NK-92 (cell line): ENCODE measurements around the gene ZNF594.
"Not testable (repeated sequence)": the region's sequence is repeated elsewhere in the genome, so short reads cannot be mapped to it uniquely, and the experiment has no call there.

Experiments used
- DNase-seq: peaks from one replicate; lab custom pipeline; 2025; ENCODE audit not compliant: unreplicated experiment; lab: John Stamatoyannopoulos, UW

Gene ZNF594

DNA sequence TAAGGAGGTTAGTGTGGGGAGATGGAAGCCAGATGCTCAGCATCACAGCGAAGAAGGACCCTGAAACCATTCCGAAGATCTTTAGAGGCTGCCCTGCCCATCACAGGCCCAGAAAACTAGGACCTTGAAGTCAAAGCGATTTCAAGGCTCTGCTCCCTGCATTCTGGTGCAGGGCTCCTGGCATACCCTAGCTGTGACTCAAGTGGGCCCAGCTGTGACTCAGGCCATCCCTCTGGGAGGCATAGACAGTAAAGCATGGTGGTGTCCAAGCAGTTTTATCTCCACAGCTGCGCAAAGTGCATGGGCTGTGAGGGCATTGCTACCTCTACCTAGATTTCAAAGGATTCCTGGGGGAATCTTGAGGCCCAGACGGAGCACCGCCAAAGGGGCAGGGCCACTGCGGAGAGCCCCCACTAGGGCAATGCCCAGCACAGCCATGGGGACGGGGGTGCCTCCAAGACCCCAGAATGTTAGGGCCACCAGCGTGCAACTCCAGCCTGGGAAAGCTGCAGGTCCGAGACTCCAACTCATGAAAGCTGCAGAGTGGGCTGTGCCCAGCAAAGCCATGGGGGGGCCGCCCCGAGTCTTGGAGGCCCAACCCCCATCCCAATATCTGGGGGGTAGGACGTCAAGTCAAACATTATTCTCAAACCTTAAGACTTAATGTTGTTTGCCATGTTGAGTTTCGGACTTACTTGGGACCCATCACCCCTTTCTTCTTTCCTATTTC is 11.7 kb upstream of the ZNF594 start:
- no peak for DNase-seq

DNA sequence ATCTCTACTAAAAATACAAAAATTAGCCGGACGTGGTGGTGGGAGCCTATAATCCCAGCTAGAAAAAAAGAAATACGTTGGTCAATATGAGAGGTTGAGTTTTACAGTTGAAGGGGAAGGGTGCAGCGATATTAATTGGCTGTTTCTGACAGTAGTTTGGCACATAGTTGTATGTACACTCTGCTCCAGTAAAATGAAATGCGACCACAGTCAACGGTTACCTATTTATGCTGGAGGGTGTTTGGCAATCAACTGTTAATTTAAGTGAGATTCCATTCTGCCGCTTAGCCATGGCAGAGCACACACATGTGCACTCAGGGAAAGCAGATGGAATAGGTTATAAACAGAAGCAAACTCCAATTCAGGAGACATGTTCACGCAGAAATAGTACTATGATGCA is 9.3 kb upstream of the ZNF594 start:
- DNase-seq, result no peak

GRCh38 chr17:5200360-5200759 is 8.7 kb upstream of the ZNF594 start:
- no peak for DNase-seq

DNA sequence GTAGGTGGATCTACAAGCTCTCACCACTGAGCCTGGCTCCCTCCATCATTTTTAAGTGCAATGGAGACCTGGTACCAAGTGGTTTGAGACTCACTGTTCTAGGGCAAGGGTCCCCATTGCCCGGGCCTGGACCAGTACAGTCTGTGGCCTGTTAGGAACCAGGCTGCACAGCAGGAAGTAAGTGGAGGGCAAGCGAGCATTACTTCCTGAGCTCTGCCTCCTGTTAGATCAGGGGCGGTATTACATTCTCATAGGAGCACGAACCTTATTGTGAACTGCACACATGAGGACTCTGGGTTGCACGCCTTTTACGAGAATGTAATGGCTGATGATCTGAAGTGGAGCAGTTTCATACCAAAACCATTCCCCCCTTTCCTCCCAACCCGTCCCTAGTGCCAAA is 6.8 kb upstream of the ZNF594 start:
- DNase-seq, result no peak

- DNase-seq, result no peak
Observed at GRCh38 chr17:5194346-5194745, 2.7 kb upstream of the ZNF594 start.

DNA sequence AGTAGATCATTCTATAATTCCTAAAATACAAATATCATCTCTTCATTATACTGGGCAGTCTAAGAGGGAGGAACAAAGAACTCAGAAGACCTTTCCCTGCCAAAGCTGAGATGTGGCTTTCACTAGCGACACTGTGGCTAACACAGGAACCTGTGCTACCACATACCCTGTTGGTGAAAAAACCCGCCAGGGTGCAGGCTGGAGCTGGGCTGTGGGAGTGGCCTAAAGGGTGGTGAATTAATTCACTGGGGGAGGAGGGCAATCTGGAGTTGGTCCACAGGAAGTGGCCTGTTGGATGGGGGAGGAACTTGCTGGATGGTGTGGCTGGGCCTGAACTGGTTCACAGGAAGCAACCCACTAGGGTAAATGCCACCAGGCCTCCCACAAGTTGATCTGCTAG is 7.4 kb downstream of the ZNF594 start:
- no peak for DNase-seq

- DNase-seq, result no peak
Observed at GRCh38 chr17:5183410-5183793, 8.3 kb downstream of the ZNF594 start.

- DNase-seq, result no peak
Observed at GRCh38 chr17:5182597-5183409, 8.9 kb downstream of the ZNF594 start.

DNA sequence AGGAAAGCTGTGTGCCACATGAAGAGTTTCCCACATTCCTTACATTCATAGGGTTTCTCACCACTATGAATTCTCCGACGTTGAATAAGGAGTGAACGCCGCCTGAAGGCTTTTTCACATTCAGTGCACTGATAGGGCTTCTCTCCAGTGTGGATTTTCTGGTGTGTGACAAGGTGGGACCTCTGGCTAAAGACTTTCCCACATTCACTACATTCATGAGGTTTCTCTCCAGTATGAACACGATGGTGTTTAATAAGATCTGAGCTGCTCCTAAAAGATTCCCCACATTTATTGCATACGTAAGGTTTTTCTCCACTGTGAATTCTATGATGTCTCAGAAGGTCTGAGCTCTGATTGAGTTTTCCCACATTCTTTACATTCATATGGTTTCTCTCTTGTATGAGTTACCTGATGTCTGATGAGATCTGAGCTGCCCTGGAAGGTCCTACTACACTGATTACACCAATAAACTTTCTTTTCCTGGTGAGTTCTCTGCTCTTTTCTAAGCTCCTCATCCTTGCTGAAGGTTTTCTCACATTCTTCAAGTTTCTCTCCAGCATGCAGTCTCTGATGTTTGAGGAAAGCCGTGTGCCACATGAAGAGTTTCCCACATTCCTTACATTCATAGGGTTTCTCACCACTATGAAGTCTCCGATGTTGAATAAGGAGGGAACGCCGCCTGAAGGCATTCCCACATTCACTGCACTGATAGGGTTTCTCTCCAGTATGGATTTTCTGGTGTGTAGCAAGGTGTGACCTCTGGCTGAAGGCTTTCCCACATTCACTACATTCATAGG is 10.0 kb downstream of the ZNF594 start:
- no peak for DNase-seq

DNA sequence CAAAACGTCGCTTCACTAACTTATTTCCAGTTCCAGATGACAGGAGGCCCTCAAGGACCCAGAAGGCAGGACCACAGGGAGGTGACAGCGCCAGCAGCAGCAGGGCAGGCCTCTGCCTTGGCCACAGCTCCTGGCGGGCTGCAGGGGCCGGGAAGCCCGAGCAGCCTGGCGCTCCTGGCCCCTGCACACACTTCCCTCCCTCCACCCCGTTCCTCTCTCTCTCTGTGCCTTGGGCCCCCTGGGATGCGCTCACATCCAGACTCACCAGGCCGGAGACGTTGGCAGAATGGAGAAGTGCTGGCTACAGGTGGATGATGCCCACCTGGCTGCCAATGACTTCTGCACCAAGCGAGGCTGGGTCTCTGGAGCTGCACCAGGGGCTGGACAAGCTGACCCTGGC is 12.7 kb downstream of the ZNF594 start:
- DNase-seq, result no peak

DNA sequence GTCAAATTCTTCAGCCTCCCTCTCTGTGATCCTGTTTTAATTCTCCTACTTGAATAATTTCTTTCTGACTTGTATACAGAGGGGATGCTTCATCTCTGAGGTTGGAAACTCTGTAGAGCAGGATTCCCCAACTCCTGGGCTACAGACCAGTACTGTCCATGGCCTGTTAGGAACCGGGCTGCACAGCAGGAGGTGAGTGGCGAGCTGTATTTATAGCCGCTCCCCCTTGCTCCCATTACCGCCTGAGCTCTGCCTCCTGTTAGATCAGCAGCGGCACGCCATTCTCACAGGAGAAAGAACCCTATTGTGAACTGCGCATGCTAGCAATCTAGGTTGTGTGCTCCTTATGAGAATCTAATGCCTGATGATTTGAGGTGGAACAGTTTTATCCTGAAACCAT is 16.6 kb downstream of the ZNF594 start:
- DNase-seq, result not testable (repeated sequence)

GRCh38 chr17:5165791-5166564 is 25.7 kb downstream of the ZNF594 start:
- DNase-seq, result not testable (repeated sequence)

DNA sequence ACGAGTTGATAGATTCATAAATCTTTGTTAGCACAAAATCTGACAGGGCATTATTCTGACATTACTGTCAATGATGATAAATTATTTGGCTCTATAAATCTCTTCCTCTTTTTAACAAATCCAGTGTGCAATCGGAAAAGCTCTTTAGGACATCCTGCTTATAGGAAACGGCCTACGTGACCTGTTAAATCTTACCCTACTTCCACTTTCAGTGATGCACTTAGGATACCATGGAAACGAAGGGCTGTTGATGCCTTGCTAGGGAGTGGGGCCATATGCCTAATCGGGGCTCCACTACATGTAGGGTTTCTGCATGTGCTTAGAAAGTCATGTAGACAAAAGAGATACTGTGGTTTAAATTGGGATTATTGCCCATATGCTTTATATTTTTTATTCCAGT is 27.2 kb downstream of the ZNF594 start:
- DNase-seq, result no peak

DNA sequence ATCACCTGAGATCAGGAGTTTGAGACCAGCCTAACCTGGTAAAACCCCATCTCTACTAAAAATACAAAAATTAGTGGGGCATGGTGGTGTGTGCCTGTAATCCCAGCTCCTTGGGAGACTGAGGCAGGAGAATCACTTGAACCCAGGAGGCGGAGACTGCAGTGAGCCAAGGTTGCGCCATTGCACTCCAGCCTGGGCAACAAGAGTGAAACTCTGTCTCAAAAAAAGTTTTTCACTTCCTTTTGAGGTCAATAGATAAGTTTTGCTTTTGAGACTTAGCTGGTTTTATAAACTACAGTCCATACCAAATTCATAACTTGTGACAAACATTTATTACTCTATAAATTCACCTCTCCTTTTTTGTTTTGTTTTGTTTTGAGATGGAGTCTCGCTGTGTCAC is 29.9 kb downstream of the ZNF594 start:
- DNase-seq, result not testable (repeated sequence)

DNA sequence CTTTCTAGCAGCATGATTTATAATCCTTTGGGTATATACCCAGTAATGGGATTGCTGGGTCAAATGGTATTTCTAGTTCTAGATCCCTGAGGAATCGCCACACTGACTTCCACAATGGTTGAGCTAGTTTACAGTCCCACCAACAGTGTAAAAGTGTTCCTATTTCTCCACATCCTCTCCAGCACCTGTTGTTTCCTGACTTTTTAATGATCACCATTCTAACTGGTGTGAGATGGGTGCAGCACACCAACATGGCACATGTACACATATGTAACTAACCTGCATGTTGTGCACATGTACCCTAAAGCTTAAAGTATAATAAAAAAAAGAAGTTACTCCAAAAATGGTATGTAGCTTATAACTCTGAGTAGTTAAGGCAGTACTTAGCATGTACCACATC is 31.0 kb downstream of the ZNF594 start:
- DNase-seq, result not testable (repeated sequence)

DNA sequence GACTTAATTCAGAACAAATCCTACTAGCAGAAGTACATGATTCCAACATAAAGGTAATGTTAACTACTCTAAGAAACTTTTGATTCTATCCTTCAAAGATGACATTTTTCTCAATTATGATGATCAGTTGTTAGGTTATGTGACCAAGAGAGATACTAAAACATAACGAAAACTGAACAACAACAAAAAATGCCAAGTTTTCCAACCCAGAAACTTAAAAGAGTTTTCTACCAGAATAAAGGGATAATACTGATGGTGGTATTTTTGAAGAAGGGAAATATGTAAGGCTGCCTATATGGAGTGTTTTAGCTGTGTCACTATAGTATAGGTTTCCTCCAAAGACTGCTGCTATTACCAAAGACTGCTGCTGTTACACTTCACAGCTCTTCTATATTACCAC is 45.5 kb downstream of the ZNF594 start:
- DNase-seq, result not testable (repeated sequence)

DNA sequence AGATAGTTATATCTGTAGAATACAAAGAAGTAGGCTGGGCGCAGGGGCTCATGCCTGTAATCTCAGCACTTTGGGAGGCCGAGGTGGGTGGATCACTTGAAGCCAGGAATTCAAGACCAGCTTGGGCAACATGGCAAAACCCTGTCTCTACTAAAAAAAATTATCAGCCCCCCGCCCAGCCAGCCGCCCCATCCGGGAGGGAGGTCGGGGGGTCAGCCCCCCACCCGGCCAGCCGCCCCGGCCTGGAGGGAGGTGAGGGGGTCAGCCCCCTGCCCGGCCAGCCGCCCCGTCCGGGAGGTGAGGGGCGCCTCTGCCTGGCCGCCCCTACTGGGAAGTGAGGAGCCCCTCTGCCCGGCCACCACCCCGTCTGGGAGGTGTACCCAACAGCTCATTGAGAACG is 48.8 kb downstream of the ZNF594 start:
- DNase-seq, result not testable (repeated sequence)

- DNase-seq, result no peak
Observed at GRCh38 chr17:5139458-5139732, 52.3 kb downstream of the ZNF594 start.

DNA sequence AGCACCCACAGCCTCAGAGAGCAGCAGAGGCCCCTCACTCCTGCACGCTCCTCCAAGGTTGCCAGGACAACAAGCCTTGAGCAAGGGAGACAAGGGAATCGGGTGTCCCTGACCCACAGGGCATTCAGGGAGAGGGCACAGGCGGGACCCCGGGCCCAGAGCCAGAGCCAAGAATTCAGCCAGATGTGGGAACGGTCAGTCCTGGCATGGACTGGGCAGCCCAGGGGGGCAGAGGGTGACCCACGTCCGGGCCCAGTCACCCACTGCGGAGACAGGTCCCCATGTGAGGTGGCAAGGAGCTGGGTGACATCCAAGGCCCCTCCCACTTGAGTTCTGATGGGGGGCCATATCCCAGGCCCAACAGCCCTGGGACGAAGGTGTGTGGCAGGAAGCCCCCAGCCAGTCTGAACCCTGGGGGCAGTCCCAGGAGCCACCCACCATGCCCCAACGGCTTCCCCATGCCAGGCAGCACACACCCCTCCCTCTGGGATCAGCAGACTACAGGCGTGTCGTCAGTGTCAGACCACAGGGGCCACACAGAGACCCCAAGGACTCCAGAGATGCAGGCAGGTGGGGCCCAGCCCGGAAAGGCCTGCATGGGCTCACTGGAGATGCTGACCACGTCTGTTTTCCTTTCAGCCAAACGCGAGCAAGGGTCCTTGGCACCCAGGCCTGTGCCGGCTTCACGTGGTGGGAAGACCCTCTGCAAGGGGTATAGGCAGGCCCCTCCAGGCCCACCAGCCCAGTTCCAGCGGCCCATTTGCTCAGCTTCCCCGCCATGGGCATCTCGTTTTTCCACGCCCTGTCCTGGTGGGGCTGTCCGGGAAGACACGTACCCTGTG is 52.8 kb downstream of the ZNF594 start:
- DNase-seq, result no peak

DNA sequence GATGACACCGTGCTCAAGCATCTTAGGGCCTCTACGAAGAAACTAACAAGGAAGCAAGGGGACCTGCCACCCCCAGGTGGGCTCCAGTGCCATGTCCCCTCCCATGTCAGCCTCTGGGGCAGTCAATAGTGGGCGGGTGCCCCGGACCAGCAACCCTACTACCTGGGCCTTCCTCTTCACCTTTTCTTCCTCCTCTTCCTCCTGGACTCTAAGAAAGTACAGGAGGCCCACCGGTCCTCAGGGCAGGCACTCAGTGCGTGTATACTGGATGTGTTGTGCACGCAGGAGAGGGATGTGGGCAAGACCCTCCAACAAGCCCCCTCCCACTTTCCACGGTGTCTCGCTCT is 53.5 kb downstream of the ZNF594 start:
- DNase-seq, result not testable (repeated sequence)
